Measurements from ENCODE around the gene GCSAML. TPM values are rescaled to one million over a fixed set of nuclear protein-coding genes. Genes with fewer than 3 reads are reported as not detected.

Gene GCSAML
- total RNA-seq (2016; rRNA removed; fragmentation: Illumina TruSeq; extraction: Trizol) (not detected in 2 replicates), polyA plus RNA-seq (2011; rRNA removed) (not detected in 2 replicates), polyA minus RNA-seq (2011; rRNA and poly(A)+ RNA removed; ENCODE audit: low replicate concordance) (not detected in 2 replicates), Bru-seq, nascent RNA (not detected), BruChase-seq, experiment 1, labeled RNA remaining after a 6-hour chase (not detected), BruChase-seq, experiment 2, labeled RNA remaining after a 2-hour chase (not detected)
- not detected in 2 replicates for total RNA-seq (2016; cell fraction: cytosol; rRNA removed; fragmentation: Illumina TruSeq; extraction: Trizol; ENCODE audit: low read depth)
- total RNA-seq (2016; cell fraction: insoluble cytoplasmic fraction; rRNA removed; fragmentation: Illumina TruSeq; extraction: Trizol), result not detected in 2 replicates
- not detected in 2 replicates for total RNA-seq (2016; cell fraction: membrane; rRNA removed; fragmentation: Illumina TruSeq; extraction: Trizol)
- total RNA-seq (2016; cell fraction: nucleus; rRNA removed; fragmentation: Illumina TruSeq; extraction: Trizol), result not detected in 2 replicates
- not detected in 2 replicates for polyA plus RNA-seq (2011; cell fraction: cytosol; rRNA removed)
- not detected in 2 replicates for polyA plus RNA-seq (2011; cell fraction: nucleus; rRNA removed)
- not detected in 2 replicates for polyA plus RNA-seq (2012)
- polyA plus RNA-seq (2016; cell fraction: cytosol; fragmentation: Illumina TruSeq; extraction: Trizol; ENCODE audit: low read depth), result not detected in 2 replicates
- not detected in 2 replicates for polyA plus RNA-seq (2016; cell fraction: insoluble cytoplasmic fraction; fragmentation: Illumina TruSeq; extraction: Trizol; ENCODE audit: low read depth)
- polyA plus RNA-seq (2016; cell fraction: membrane; fragmentation: Illumina TruSeq; extraction: Trizol; ENCODE audit: low read depth), result not detected in 2 replicates
- not detected in 2 replicates for polyA plus RNA-seq (2016; cell fraction: nucleus; fragmentation: Illumina TruSeq; extraction: Trizol; ENCODE audit: insufficient read depth, low read depth)
- polyA minus RNA-seq (2011; cell fraction: cytosol; rRNA and poly(A)+ RNA removed), result not detected in 2 replicates
- not detected in 2 replicates for polyA minus RNA-seq (2011; cell fraction: nucleus; rRNA and poly(A)+ RNA removed)
- long read RNA-seq, experiment 1, result 0 reads
- long read RNA-seq, experiment 2, result 0 reads

DNA sequence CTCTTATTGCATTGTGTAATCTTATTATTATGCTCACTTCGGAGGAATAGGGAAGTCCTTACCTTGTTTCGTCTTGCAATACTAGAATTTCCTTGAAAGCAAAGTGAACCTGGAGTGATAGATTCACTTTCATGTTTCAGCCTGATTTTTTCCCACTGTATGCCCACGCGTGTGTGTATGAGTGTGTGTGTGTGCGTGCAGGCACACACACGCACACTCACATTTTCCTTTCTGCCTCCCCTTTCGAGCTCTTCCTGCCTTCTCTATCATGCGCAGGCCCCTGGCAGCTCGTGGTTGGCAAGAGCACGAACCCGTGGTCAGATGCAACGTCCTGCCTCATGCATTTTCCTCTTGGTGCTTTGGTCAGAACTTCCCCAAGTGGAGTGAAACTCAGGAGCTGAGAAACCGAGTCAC, at the start of gene GCSAML:
GCSAML (plus strand) TSS at position 366 of the 414 bp plus-strand sequence. CDS start 58 bp downstream, outside the sequence.
- no peak for FAIRE-seq

GRCh38 chr1:247500865-247501264, 48.1 kb upstream of the GCSAML start:
- Histone ChIP-seq H3K4me3 (replicated peaks in 1 of 3; ENCODE audit: insufficient read depth in 1 of 3, low read depth in 2 of 3, low read length in 3 of 3) (no peak overlapping the region), H3K27me3 (ENCODE audit: control insufficient read depth in 1 of 2, insufficient read depth in 2 of 2, low read length in 2 of 2) (0 out of 5 replicates have a peak, but pooled peaks cover 0 to 3% of the 10 kb centered on the region in 2 experiments), H3K27ac (ENCODE audit: extremely low read length, insufficient read depth, low read length) (no peak overlapping the region), H3K9ac (ENCODE audit: insufficient read depth, low read depth, low read length) (no peak overlapping the region), H3K79me2 (ENCODE audit: insufficient read depth, low read length) (no peaks in the 10 kb centered on the region), H3K36me3 (replicated peaks in 1 of 2; ENCODE audit: control insufficient read depth in 1 of 2, insufficient read depth in 2 of 2, low read length in 2 of 2) (no peaks in the 10 kb centered on the region), H3K4me2 (ENCODE audit: low read depth, low read length) (no peak overlapping the region), H3K4me1 (ENCODE audit: insufficient read depth, low read length) (no peaks in the 10 kb centered on the region), H2AFZ (ENCODE audit: low read length) (no peak overlapping the region), H4K20me1 (ENCODE audit: insufficient read depth, low read length) (no peaks in the 10 kb centered on the region), H3K9me3 (ENCODE audit: low read length) (no peaks in the 10 kb centered on the region)
- DNase-seq (ENCODE audit: low spot score) (no peak), ATAC-seq (no peak), FAIRE-seq (no peak)
- ChIA-PET CTCF (ENCODE audit: low intra/inter-chr PET ratio, low total read pairs) (no interaction called here), POLR2A (no interaction called here)
- intact Hi-C loops (cut with micrococcal nuclease; ENCODE audit: unreplicated experiment) (loop anchor here (5.0 kb wide), 1 partner anchor 1849 kb away; no protein-coding TSS in a partner anchor), in situ Hi-C loops (cut with HindIII; ENCODE audit: extremely low pct_ligation_motif_present, low pct_unique_long_range_greater_than_20kb) (no loop called here)
- WGBS (ENCODE audit: low lambda C conversion rate), result 33% methylated on average over 3 of the region's 3 CpGs
- no TSS peak for BruUV-seq (replicated peaks)
- TF ChIP-seq KDM5B (CRISPR knock-in tag; IDR thresholded peaks at IDR 0.05; ENCODE audit: borderline replicate concordance) (no peak), FOXA3 (CRISPR knock-in tag; IDR thresholded peaks at IDR 0.05) (no peak), POLR2A (IDR thresholded peaks at IDR 0.05; ENCODE audit: insufficient read depth in 1 of 2, low read depth in 2 of 2, low read length in 2 of 2) (no peak), ZFP41 (CRISPR knock-in tag; IDR thresholded peaks at IDR 0.05; ENCODE audit: borderline replicate concordance) (no peak), ZKSCAN5 (CRISPR knock-in tag; IDR thresholded peaks at IDR 0.05) (no peak), ISL2 (CRISPR knock-in tag; IDR thresholded peaks at IDR 0.05) (no peak), ZNF101 (CRISPR knock-in tag; IDR thresholded peaks at IDR 0.05; ENCODE audit: borderline replicate concordance, low read depth) (no peak), HMG20A (CRISPR knock-in tag; IDR thresholded peaks at IDR 0.05; ENCODE audit: borderline replicate concordance) (no peak), TFDP2 (CRISPR knock-in tag; IDR thresholded peaks at IDR 0.05) (no peak)
- TF ChIP-seq, protein P1, sequence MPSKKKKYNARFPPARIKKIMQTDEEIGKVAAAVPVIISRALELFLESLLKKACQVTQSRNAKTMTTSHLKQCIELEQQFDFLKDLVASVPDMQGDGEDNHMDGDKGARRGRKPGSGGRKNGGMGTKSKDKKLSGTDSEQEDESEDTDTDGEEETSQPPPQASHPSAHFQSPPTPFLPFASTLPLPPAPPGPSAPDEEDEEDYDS (CRISPR knock-in tag; IDR thresholded peaks at IDR 0.05), result no peak
- TF ChIP-seq, protein P2, sequence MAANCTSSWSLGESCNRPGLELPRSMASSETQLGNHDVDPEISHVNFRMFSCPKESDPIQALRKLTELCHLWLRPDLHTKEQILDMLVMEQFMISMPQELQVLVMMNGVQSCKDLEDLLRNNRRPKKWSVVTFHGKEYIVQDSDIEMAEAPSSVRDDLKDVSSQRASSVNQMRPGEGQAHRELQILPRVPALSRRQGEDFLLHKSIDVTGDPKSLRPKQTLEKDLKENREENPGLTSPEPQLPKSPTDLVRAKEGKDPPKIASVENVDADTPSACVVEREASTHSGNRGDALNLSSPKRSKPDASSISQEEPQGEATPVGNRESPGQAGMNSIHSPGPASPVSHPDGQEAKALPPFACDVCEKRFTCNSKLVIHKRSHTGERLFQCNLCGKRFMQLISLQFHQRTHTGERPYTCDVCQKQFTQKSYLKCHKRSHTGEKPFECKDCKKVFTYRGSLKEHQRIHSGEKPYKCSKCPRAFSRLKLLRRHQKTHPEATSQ (CRISPR knock-in tag; IDR thresholded peaks at IDR 0.05; ENCODE audit: borderline replicate concordance), result no peak

More for the DNA sequence above, at the start of gene GCSAML:
- Histone ChIP-seq H3K4me2 (ENCODE audit: low read depth, low read length) (no peak within 1 kb of the TSS), H2AFZ (ENCODE audit: low read length) (no peak within 1 kb of the TSS), H3K36me3 (replicated peaks in 1 of 2; ENCODE audit: control insufficient read depth in 1 of 2, insufficient read depth in 2 of 2, low read length in 2 of 2) (no peaks in the 10 kb centered on the region), H3K9ac (ENCODE audit: insufficient read depth, low read depth, low read length) (no peak within 1 kb of the TSS), H3K27ac (ENCODE audit: extremely low read length, insufficient read depth, low read length) (no peak within 1 kb of the TSS), H3K9me3 (ENCODE audit: low read length) (no peaks in the 10 kb centered on the region), H4K20me1 (ENCODE audit: insufficient read depth, low read length) (no peaks in the 10 kb centered on the region), H3K79me2 (ENCODE audit: insufficient read depth, low read length) (no peaks in the 10 kb centered on the region), H3K4me1 (ENCODE audit: insufficient read depth, low read length) (no peaks in the 10 kb centered on the region), H3K27me3 (ENCODE audit: control insufficient read depth in 1 of 2, insufficient read depth in 2 of 2, low read length in 2 of 2) (no peaks in the 10 kb centered on the region), H3K4me3 (replicated peaks in 1 of 3; ENCODE audit: insufficient read depth in 1 of 3, low read depth in 2 of 3, low read length in 3 of 3) (no peak within 1 kb of the TSS)
- no peak for ATAC-seq
- WGBS (ENCODE audit: low lambda C conversion rate), result 21% methylated on average over 13 of the region's 13 CpGs
- ChIA-PET POLR2A (no interaction called here), CTCF (ENCODE audit: low intra/inter-chr PET ratio, low total read pairs) (no interaction called here)
- in situ Hi-C loops (cut with HindIII; ENCODE audit: extremely low pct_ligation_motif_present, low pct_unique_long_range_greater_than_20kb) (no loop called here), intact Hi-C loops (cut with micrococcal nuclease; ENCODE audit: unreplicated experiment) (no loop called here)
- BruUV-seq (replicated peaks), result no TSS peak
- no peak for TF ChIP-seq ZMYM4 (CRISPR knock-in tag; IDR thresholded peaks at IDR 0.05)
- no peak for TF ChIP-seq HOXD1 (CRISPR knock-in tag; IDR thresholded peaks at IDR 0.05)
- TF ChIP-seq ZNF879 (CRISPR knock-in tag; IDR thresholded peaks at IDR 0.05), result no peak
- DNase-seq (ENCODE audit: low spot score), result no peak

All from HepG2 (cell line).